Endothelial cell of umbilical vein (primary cell): Measurements from ENCODE around the gene MAGI3. TPM values are rescaled to one million over a fixed set of nuclear protein-coding genes. Genes with fewer than 3 reads are reported as not detected.

ENCODE experiments used
- BruUV-seq: library from RNA; stranded (reverse); fragments of 400-500 nt; replicated peaks from 2 replicates; lab custom pipeline; 2021; lab: Mats Ljungman, UMichigan
- CTCF ChIA-PET: fragments of 300-600, 350-600 bp; sonication (Branson Sonifier 250); formaldehyde crosslinking; loops from one replicate; lab custom pipeline; 2021; ENCODE audit warnings: antibody characterized with exemption, inconsistent platforms; lab: Charles Lee
- POLR2A ChIA-PET: fragments of 300-600, 350-600 bp; sonication (Branson Sonifier 250); formaldehyde crosslinking; loops from one replicate; lab custom pipeline; 2021; ENCODE audit warnings: antibody characterized with exemption, inconsistent platforms; lab: Charles Lee
- DNase-seq: peaks from one replicate; pipeline ENCODE4 v3.0.0-alpha.2; 2011; ENCODE audit warnings: low read depth, low spot score
- FAIRE-seq: peaks from 2 replicates; lab custom pipeline; 2011; peaks lifted over from hg19 to GRCh38; lab: Jason Lieb, UNC
- H2AFZ ChIP-seq: 2 replicates; pipeline ENCODE4 v1.6.0; 2012; ENCODE audit warnings: low read depth, low read length, control low read depth, inconsistent platforms
- H3K27ac ChIP-seq: 2 replicates; pipeline ENCODE4 v1.5.1; 2011; ENCODE audit warnings: low read depth, mild to moderate bottlenecking, control low read depth, low read length, moderate library complexity; ENCODE audit not compliant: insufficient read depth
- H3K27me3 ChIP-seq, 2 experiments: 2 replicates each; pipeline versions ENCODE4 v1.6.0 to v1.6.1; 2011; ENCODE audit warnings: low read length in 2 of 2, mixed read lengths in 1 of 2; ENCODE audit not compliant: control insufficient read depth in 2 of 2, insufficient read depth in 2 of 2
- H3K36me3 ChIP-seq, 2 experiments: 2 replicates in 1 of 2; 3 replicates in 1 of 2; pipeline ENCODE4 v1.5.1; 2011; ENCODE audit warnings: low read length in 2 of 2, mild to moderate bottlenecking in 1 of 2, moderate library complexity in 1 of 2; ENCODE audit not compliant: control insufficient read depth in 2 of 2, insufficient read depth in 2 of 2; ENCODE audit errors: extremely low read depth in 1 of 2
- H3K4me1 ChIP-seq: 3 replicates; pipeline ENCODE4 v1.5.1; 2011; ENCODE audit warnings: mild to moderate bottlenecking, low read length; ENCODE audit not compliant: control insufficient read depth, insufficient read depth; ENCODE audit errors: extremely low read depth
- H3K4me2 ChIP-seq: 2 replicates; pipeline ENCODE4 v1.6.1; 2011; ENCODE audit warnings: low read length, control low read depth, mixed read lengths; ENCODE audit not compliant: insufficient read depth
- H3K4me3 ChIP-seq, 3 experiments: fragments of 200-600 bp in 1 of 3; sonication (generic), shearing (Covaris generic) in 1 of 3; replicated peaks in 1 of 3; 2 replicates each; pipeline ENCODE4 v1.5.1; 2011 to 2016; ENCODE audit warnings: control low read depth in 3 of 3, low read length in 3 of 3, mild to moderate bottlenecking in 2 of 3, inconsistent platforms in 1 of 3, low read depth in 1 of 3, moderate library complexity in 1 of 3; ENCODE audit not compliant: insufficient read depth in 1 of 3
- H3K79me2 ChIP-seq: 2 replicates; pipeline ENCODE4 v1.6.0; 2012; ENCODE audit warnings: low read length, inconsistent platforms; ENCODE audit not compliant: control insufficient read depth, insufficient read depth
- H3K9ac ChIP-seq: replicated peaks from 2 replicates; pipeline ENCODE3; 2011; ENCODE audit warnings: low read length, control low read depth; ENCODE audit not compliant: insufficient read depth; ENCODE audit errors: extremely low read depth
- H3K9me1 ChIP-seq: replicated peaks from 3 replicates; pipeline ENCODE4 v1.6.0; 2011; ENCODE audit warnings: mild to moderate bottlenecking, low read length; ENCODE audit not compliant: control insufficient read depth, insufficient read depth; ENCODE audit errors: extremely low read depth
- H3K9me3 ChIP-seq: replicated peaks from 2 replicates; pipeline ENCODE4 v1.5.1; 2012; ENCODE audit warnings: low read length, inconsistent platforms; ENCODE audit not compliant: control insufficient read depth, insufficient read depth
- H4K20me1 ChIP-seq: replicated peaks from 2 replicates; pipeline ENCODE3; 2011; ENCODE audit warnings: mild to moderate bottlenecking, low read length; ENCODE audit not compliant: control insufficient read depth, insufficient read depth; ENCODE audit errors: extremely low read depth
- CTCF ChIP-seq, 2 donors: IDR thresholded peaks; 1 replicate in 1 of 2; 2 replicates in 1 of 2; pipeline ENCODE4 v1.5.1; 2011; ENCODE audit warnings: low read length in 2 of 2, mild to moderate bottlenecking in 2 of 2, moderate library complexity in 2 of 2, control low read depth in 1 of 2, inconsistent platforms in 1 of 2, low read depth in 1 of 2; ENCODE audit not compliant: insufficient read depth in 1 of 2; ENCODE audit errors: extremely low read depth in 1 of 2
- EZH2 ChIP-seq: IDR thresholded peaks from 2 replicates; pipeline ENCODE4 v1.6.1; 2012; ENCODE audit warnings: borderline replicate concordance, low read depth, mild to moderate bottlenecking, moderate library complexity, low read length, inconsistent platforms; ENCODE audit not compliant: severe bottlenecking
- FOS ChIP-seq: IDR thresholded peaks from 2 replicates; pipeline ENCODE4 v1.6.1; 2011; ENCODE audit warnings: mild to moderate bottlenecking, low read length, moderate library complexity, borderline replicate concordance; ENCODE audit not compliant: insufficient read depth
- GATA2 ChIP-seq: IDR thresholded peaks from 2 replicates; pipeline ENCODE4 v1.7.0; 2011; ENCODE audit warnings: low read depth, mild to moderate bottlenecking, moderate library complexity, mixed read lengths, low read length; ENCODE audit not compliant: insufficient read length, insufficient read depth
- JUN ChIP-seq: IDR thresholded peaks from 2 replicates; pipeline ENCODE4 v1.6.1; 2011; ENCODE audit warnings: borderline replicate concordance, low read depth; ENCODE audit not compliant: insufficient read length, insufficient read depth
- MAX ChIP-seq: IDR thresholded peaks from 2 replicates; pipeline ENCODE4 v1.6.1; 2011; ENCODE audit not compliant: insufficient read depth, insufficient read length
- MYC ChIP-seq: IDR thresholded peaks from one replicate; pipeline ENCODE4 v1.6.1; 2011; ENCODE audit warnings: mild to moderate bottlenecking, low read depth, low read length
- POLR2A ChIP-seq: IDR thresholded peaks from 2 replicates; pipeline ENCODE4 v1.6.1; 2012; ENCODE audit warnings: low read depth, mild to moderate bottlenecking, control low read depth, low read length
- POLR2AphosphoS5 ChIP-seq: IDR thresholded peaks from 2 replicates; pipeline ENCODE4 v1.6.1; 2012; ENCODE audit warnings: low read depth, mild to moderate bottlenecking, control low read depth, low read length, moderate library complexity; ENCODE audit not compliant: insufficient read depth
- dilution Hi-C: fragments of 300-500 bp; cut with MboI; formaldehyde crosslinking; loops from one replicate; pipeline ENCODE4 v1.15.0; 2019; ENCODE audit warnings: low sequenced_read_pairs; ENCODE audit not compliant: extremely low pct_ligation_motif_present
- intact Hi-C: fragments of 100-400 bp; cut with micrococcal nuclease; formaldehyde crosslinking; loops from one replicate; pipeline ENCODE4 v1.10.0; 2022
- polyA plus RNA-seq, 4 experiments: library from polyadenylated mRNA; depleted of rRNA in 3 of 4; stranded (reverse) in 3 of 4; unstranded in 1 of 4; fragments of >200 nt; gene quantifications; 2 replicates each; pipeline versions ENCODE4 v1.2.1 to v1.2.3, GENCODE V29; 2011 to 2012; ENCODE audit warnings: missing spikeins in 1 of 4
- total RNA-seq: library from RNA; stranded (reverse); gene quantifications from 2 replicates; pipeline ENCODE4 v1.2.3, GENCODE V29; 2021

MAGI3 gene
- total and polyA plus RNA-seq, 2 donors (not counting 3 experiments of a cell fraction or from before 2014, with no cell fraction given), result 2.8 to 16.1 TPM

GRCh38 chr1:113507552-113508214 is 117.4 kb downstream of the MAGI3 start:
- Histone ChIP-seq H3K79me2 (peaks cover 3% of the 10 kb centered on the region), H3K9me1 (no peaks in the 10 kb centered on the region), H3K27ac (no peak overlapping the region), H2AFZ (no peak overlapping the region), H3K4me1 (no peaks in the 10 kb centered on the region), H3K4me2 (no peak overlapping the region), H3K9me3 (peaks cover 1% of the 10 kb centered on the region), H3K36me3 (no peaks in the 10 kb centered on the region), H4K20me1 (no peaks in the 10 kb centered on the region), H3K9ac (no peak overlapping the region), H3K4me3 (no peak overlapping the region), H3K27me3 (no peaks in the 10 kb centered on the region)
- dilution Hi-C loops, result no loop called here
- ChIA-PET POLR2A (no interaction called here), CTCF (interaction anchor here (0.9 to 3.2 kb wide), 3 partner anchors 11 to 55 kb away, joined by 3 to 12 read pairs (median 4); no protein-coding TSS in a partner anchor)
- no TSS peak for BruUV-seq
- DNase-seq (no peak), FAIRE-seq (no peak)
- no peak for TF ChIP-seq CTCF (IDR thresholded peaks at IDR 0.05; ENCODE audit: extremely low read depth in 1 of 2, insufficient read depth in 1 of 2, low read depth in 1 of 2, low read length in 2 of 2)
- TF ChIP-seq MAX, result no peak
- no peak for TF ChIP-seq POLR2AphosphoS5
- TF ChIP-seq GATA2, result no peak
- TF ChIP-seq MYC, result no peak
- TF ChIP-seq FOS, result no peak
- no peak for TF ChIP-seq JUN
- TF ChIP-seq EZH2, result no peak
- TF ChIP-seq POLR2A, result no peak
- intact Hi-C loops, result no loop called here
